ENCODE data around the gene CEP350.

Gene CEP350

GRCh38 chr1:180065408-180065807 is 110.8 kb downstream of the CEP350 start:
- DNase-seq (ENCODE audit: low read depth), result no peak

- no peak for DNase-seq (ENCODE audit: low read depth)
Observed at GRCh38 chr1:180066150-180066549, 111.5 kb downstream of the CEP350 start.

GRCh38 chr1:180070286-180070685 is 115.7 kb downstream of the CEP350 start:
- DNase-seq (ENCODE audit: low read depth), result no peak

GRCh38 chr1:180071759-180072158 is 117.1 kb downstream of the CEP350 start:
- no peak for DNase-seq (ENCODE audit: low read depth)

- DNase-seq (ENCODE audit: low read depth), result no peak
Observed at GRCh38 chr1:180080439-180080838, 125.8 kb downstream of the CEP350 start.

GRCh38 chr1:180081474-180081873 is 126.9 kb downstream of the CEP350 start:
- no peak for DNase-seq (ENCODE audit: low read depth)

- DNase-seq (ENCODE audit: low read depth), result no peak
Observed at GRCh38 chr1:180083164-180083563, 128.6 kb downstream of the CEP350 start.

GRCh38 chr1:180084867-180085266 is 130.3 kb downstream of the CEP350 start:
- no peak for DNase-seq (ENCODE audit: low read depth)

- no peak for DNase-seq (ENCODE audit: low read depth)
Observed at GRCh38 chr1:180085331-180085730, 130.7 kb downstream of the CEP350 start.

- DNase-seq (ENCODE audit: low read depth), result no peak
Observed at GRCh38 chr1:180092931-180093650, 138.5 kb downstream of the CEP350 start.

GRCh38 chr1:180094705-180095295 is 140.2 kb downstream of the CEP350 start:
- no peak for DNase-seq (ENCODE audit: low read depth)

- DNase-seq (ENCODE audit: low read depth), result no peak
Observed at GRCh38 chr1:180096584-180097325, 142.1 kb downstream of the CEP350 start.

GRCh38 chr1:180097326-180097605 is 142.7 kb downstream of the CEP350 start:
- no peak for DNase-seq (ENCODE audit: low read depth)

- no peak for DNase-seq (ENCODE audit: low read depth)
Observed at GRCh38 chr1:180101411-180101810, 146.8 kb downstream of the CEP350 start.

GRCh38 chr1:180103819-180104218 is 149.2 kb downstream of the CEP350 start:
- DNase-seq (ENCODE audit: low read depth), result no peak

- no peak for DNase-seq (ENCODE audit: low read depth)
Observed at GRCh38 chr1:180112091-180112490, 157.5 kb downstream of the CEP350 start.

GRCh38 chr1:180112984-180113647 is 158.5 kb downstream of the CEP350 start:
- no peak for DNase-seq (ENCODE audit: low read depth)

- DNase-seq (ENCODE audit: low read depth), result no peak
Observed at GRCh38 chr1:180114396-180114945, 159.9 kb downstream of the CEP350 start.

- no peak for DNase-seq (ENCODE audit: low read depth)
Observed at GRCh38 chr1:180116964-180117763, 162.6 kb downstream of the CEP350 start.

- no peak for DNase-seq (ENCODE audit: low read depth)
Observed at GRCh38 chr1:180117764-180118116, 163.1 kb downstream of the CEP350 start.

GRCh38 chr1:180119837-180120236 is 165.2 kb downstream of the CEP350 start:
- no peak for DNase-seq (ENCODE audit: low read depth)

GRCh38 chr1:180123463-180123936 is 168.9 kb downstream of the CEP350 start:
- no peak for DNase-seq (ENCODE audit: low read depth)

All from activated T-helper 1 cell treated with Interleukin-2 at 50 U/mL for 16 hours (primary cell).